ENCODE results near the gene AAK1.

GRCh38 chr2:69424419-69424818, 219.1 kb downstream of the AAK1 start:
- TF ChIP-seq CTCF (IDR thresholded peaks at IDR 0.05) (no peak), EP300 (IDR thresholded peaks at IDR 0.05) (no peak), POLR2A (IDR thresholded peaks at IDR 0.05) (no peak), POLR2AphosphoS5 (IDR thresholded peaks at IDR 0.05) (no peak)

Measured in stomach (tissue), 4 donors.